Left colon (tissue), 2 donors: Measurements from ENCODE around the gene AHNAK. TPM values are rescaled to one million over a fixed set of nuclear protein-coding genes. Genes with fewer than 3 reads are reported as not detected.
"Not testable (repeated sequence)": the region's sequence is repeated elsewhere in the genome, so short reads cannot be mapped to it uniquely, and the experiment has no call there.

ENCODE experiments used
- ATAC-seq: fragments of 200-7000 bp; cut with Tn5 transposase; one replicate; pipeline ENCODE4 v1.9.1; 2020; ENCODE audit warnings: mild to moderate bottlenecking, moderate library complexity
- DNase-seq, 2 donors: peaks; one replicate each; pipeline ENCODE4 v3.0.0-alpha.2; 2020
- intact Hi-C, 2 donors: fragments of 100-400 bp; cut with DNase I in 1 of 2; cut with micrococcal nuclease in 1 of 2; formaldehyde crosslinking; loops; one replicate each; pipeline versions ENCODE4 v1.11.2 to v1.14.0; 2022; cut with DNase I, micrococcal nuclease
- long read RNA-seq: library from polyadenylated mRNA; unstranded; transcript quantifications from one replicate; pipeline ENCODE4 v2.0.0, GENCODE V29; 2021
- total RNA-seq, 2 donors: library from RNA; stranded (reverse); fragmentation: NEBNext Ultra II Directional; extraction: Animal tissue kit (Norgen Biotek cat#: 25700); gene quantifications; one replicate each; pipeline ENCODE4 v1.2.1, GENCODE V29; 2021
- donor health status: DM: no; HTN: no; CAD: no.
- donor health status: DM: yes; HTN: yes; CAD: no.

The AHNAK gene
- total RNA-seq, result 100 to 1,000 TPM; 629 to 631 TPM
- long read RNA-seq, full-length matches to known transcripts, result 209 of 264 reads
- long read RNA-seq, partial matches to known transcripts, result 6 of 264 reads
- long read RNA-seq, other reads (novel, unspliced or antisense), result 49 of 264 reads

- peak; percentile 85 to 90 for DNase-seq
- intact Hi-C loops, result loop anchor here in 1 of 2 donors (10.0 kb wide), 1 partner anchor 122 kb away; no protein-coding TSS in a partner anchor
- peak; percentile 58 for ATAC-seq
Observed at GRCh38 chr11:62546244-62546928, at the start of gene AHNAK. TSS of gene AHNAK (minus strand) at chr11:62546806. CDS start at chr11:62536098, 10,708 bp downstream.

GRCh38 chr11:62595124-62595523 lies 48.5 kb upstream of the AHNAK start:
- DNase-seq, result no peak
- no peak for ATAC-seq
- intact Hi-C loops, result loop anchor here in 1 of 2 donors (10.0 kb wide), 1 partner anchor 100 kb away; no protein-coding TSS in a partner anchor

- DNase-seq, result peak; percentile 82 to 92
- ATAC-seq, result peak; percentile 43
- intact Hi-C loops, result loop anchor here in 1 of 2 donors (10.0 kb wide), 1 partner anchor 101 kb away; no protein-coding TSS in a partner anchor
Observed at GRCh38 chr11:62593434-62594044, 46.9 kb upstream of the AHNAK start.

GRCh38 chr11:62592989-62593421 lies 46.4 kb upstream of the AHNAK start:
- no peak for ATAC-seq

GRCh38 chr11:62592146-62592815 lies 45.7 kb upstream of the AHNAK start:
- peak; percentile 10 for ATAC-seq
- DNase-seq, result no peak
- intact Hi-C loops, result loop anchor here in 1 of 2 donors (10.0 kb wide), 1 partner anchor 103 kb away; no protein-coding TSS in a partner anchor

More at GRCh38 chr11:62592989-62593421, 46.4 kb upstream of the AHNAK start:
- DNase-seq, result no peak
- intact Hi-C loops, result loop anchor here in 1 of 2 donors (10.0 kb wide), 1 partner anchor 102 kb away; no protein-coding TSS in a partner anchor

- DNase-seq, result peak; percentile 95 to 98
- intact Hi-C loops, result loop anchor here in 1 of 2 donors (10.0 kb wide), 1 partner anchor 103 kb away; no protein-coding TSS in a partner anchor
- ATAC-seq, result peak; percentile 86
Observed at GRCh38 chr11:62591448-62592145, 45.0 kb upstream of the AHNAK start, which contains the start of gene TUT1. TSS of gene TUT1 (minus strand) at chr11:62591523. CDS start at chr11:62591485, 38 bp downstream.

GRCh38 chr11:62588966-62589637 lies 42.5 kb upstream of the AHNAK start:
- intact Hi-C loops, result no loop called here
- DNase-seq (no peak), ATAC-seq (no peak)

- intact Hi-C loops, DNase-seq, ATAC-seq: not testable (repeated sequence)
Observed at GRCh38 chr11:62585356-62585755, 38.8 kb upstream of the AHNAK start.

- intact Hi-C loops, ATAC-seq, DNase-seq: not testable (repeated sequence)
Observed at GRCh38 chr11:62581735-62582134, 35.1 kb upstream of the AHNAK start.

GRCh38 chr11:62580959-62581715 lies 34.5 kb upstream of the AHNAK start:
- intact Hi-C loops, result no loop called here
- DNase-seq, result no peak
- ATAC-seq, result no peak

GRCh38 chr11:62579252-62579651 lies 32.6 kb upstream of the AHNAK start:
- intact Hi-C loops, result no loop called here
- DNase-seq, result no peak
- no peak for ATAC-seq

GRCh38 chr11:62578541-62578940 lies 31.9 kb upstream of the AHNAK start:
- no peak for DNase-seq
- ATAC-seq, result no peak
- intact Hi-C loops, result no loop called here

GRCh38 chr11:62577046-62577714 lies 30.6 kb upstream of the AHNAK start:
- no peak for DNase-seq
- intact Hi-C loops, result no loop called here
- no peak for ATAC-seq

- ATAC-seq (no peak), DNase-seq (no peak)
- intact Hi-C loops, result no loop called here
Observed at GRCh38 chr11:62575837-62576236, 29.2 kb upstream of the AHNAK start.

- intact Hi-C loops, result no loop called here
- ATAC-seq, result peak; percentile 34
- peak; percentile 64 to 68 for DNase-seq
Observed at GRCh38 chr11:62575156-62575555, 28.6 kb upstream of the AHNAK start.

- intact Hi-C loops, result no loop called here
- ATAC-seq (peak; percentile 31), DNase-seq (peak in 1 of 2 donors; percentile 62)
Observed at GRCh38 chr11:62574363-62575071, 27.9 kb upstream of the AHNAK start.
